ENCODE measurements around the gene SGO1.

The SGO1 gene

GRCh38 chr3:20154078-20154477 is 31.9 kb downstream of the SGO1 start:
- no peak for DNase-seq

- no peak for DNase-seq
These were observed 37.5 kb downstream of the SGO1 start for GRCh38 chr3:20148466-20148865.

- DNase-seq = no peak
These were observed 38.6 kb downstream of the SGO1 start for GRCh38 chr3:20147361-20147760.

- DNase-seq = no peak
These were observed 39.7 kb downstream of the SGO1 start for GRCh38 chr3:20146301-20146700.

- no peak for DNase-seq
These were observed 40.1 kb downstream of the SGO1 start for GRCh38 chr3:20145874-20146273.

- no peak for DNase-seq
These were observed 42.5 kb downstream of the SGO1 start for GRCh38 chr3:20143519-20143918.

- DNase-seq = no peak
These were observed 43.5 kb downstream of the SGO1 start for GRCh38 chr3:20142517-20142916.

GRCh38 chr3:20141851-20142250 is 44.2 kb downstream of the SGO1 start:
- no peak for DNase-seq

- no peak for DNase-seq
These were observed 44.7 kb downstream of the SGO1 start for GRCh38 chr3:20141316-20141715.

- DNase-seq = no peak
These were observed 45.1 kb downstream of the SGO1 start for GRCh38 chr3:20140881-20141280.

GRCh38 chr3:20137647-20138046 is 48.4 kb downstream of the SGO1 start:
- DNase-seq = no peak

GRCh38 chr3:20136231-20136630 is 49.8 kb downstream of the SGO1 start:
- DNase-seq = no peak

GRCh38 chr3:20130106-20130505 is 55.9 kb downstream of the SGO1 start:
- DNase-seq = no peak

- DNase-seq = no peak
These were observed 57.6 kb downstream of the SGO1 start for GRCh38 chr3:20128358-20128757.

GRCh38 chr3:20125897-20126296 is 60.1 kb downstream of the SGO1 start:
- DNase-seq = peak; percentile 20

- no peak for DNase-seq
These were observed 60.7 kb downstream of the SGO1 start for GRCh38 chr3:20125289-20125688.

GRCh38 chr3:20123131-20123652 is 62.8 kb downstream of the SGO1 start:
- DNase-seq = no peak

- DNase-seq = no peak
These were observed 64.9 kb downstream of the SGO1 start for GRCh38 chr3:20121088-20121487.
